B cell (primary cell): Measurements from ENCODE around the gene NEK6. TPM values are rescaled to one million over a fixed set of nuclear protein-coding genes. Genes with fewer than 3 reads are reported as not detected.

ENCODE experiments used
- ATAC-seq: fragments of 200-7000 bp; cut with Tn5 transposase; one replicate; pipeline ENCODE4 v1.10.0; 2021; ENCODE audit warnings: low read depth, mild to moderate bottlenecking, moderate number of reproducible peaks, moderate library complexity
- CTCF ChIA-PET: fragments of 350-600 bp; sonication (Branson Sonifier 250); formaldehyde crosslinking; loops from one replicate; lab custom pipeline; 2021; ENCODE audit warnings: antibody characterized with exemption, inconsistent platforms; lab: Charles Lee
- POLR2A ChIA-PET: fragments of 350-600 bp; sonication (Branson Sonifier 250); formaldehyde crosslinking; loops from one replicate; lab custom pipeline; 2021; ENCODE audit warnings: antibody characterized with exemption; lab: Charles Lee
- DNase-seq: peaks from one replicate; pipeline ENCODE4 v3.0.0; 2013
- H2AFZ ChIP-seq: 2 replicates; pipeline ENCODE4 v1.6.1; 2012; ENCODE audit warnings: mild to moderate bottlenecking, low read depth, low read length; ENCODE audit not compliant: insufficient read depth, poor library complexity, severe bottlenecking
- H3K27ac ChIP-seq, 2 donors: 1 replicate in 1 of 2; 2 replicates in 1 of 2; pipeline ENCODE4 v1.5.1; 2012 to 2013; ENCODE audit warnings: low read length in 2 of 2, mild to moderate bottlenecking in 2 of 2, moderate library complexity in 1 of 2
- H3K27me3 ChIP-seq, 4 experiments: fragments of 200-600 bp in 1 of 4; sonication (generic) in 1 of 4; replicated peaks in 1 of 4; 1 replicate in 2 of 4; 2 replicates in 2 of 4; pipeline versions ENCODE4 v1.6.1 to v1.7.0; 2013 to 2016; ENCODE audit warnings: low read length in 3 of 4, mild to moderate bottlenecking in 2 of 4, mixed read lengths in 1 of 4, moderate library complexity in 1 of 4; ENCODE audit not compliant: insufficient read depth in 4 of 4, control insufficient read depth in 3 of 4; ENCODE audit errors: control extremely low read depth in 1 of 4
- H3K36me3 ChIP-seq, 2 experiments: replicated peaks in 1 of 2; 1 replicate in 1 of 2; 2 replicates in 1 of 2; pipeline versions ENCODE4 v1.6.1 to v1.7.1; 2013; ENCODE audit warnings: low read length in 1 of 2; ENCODE audit not compliant: insufficient read depth in 2 of 2, control insufficient read depth in 1 of 2; ENCODE audit errors: control extremely low read depth in 1 of 2, extremely low read depth in 1 of 2
- H3K4me1 ChIP-seq, 2 donors: fragments of 200-600 bp in 1 of 2; sonication (generic) in 1 of 2; 1 replicate in 1 of 2; 2 replicates in 1 of 2; pipeline versions ENCODE4 v1.5.1 to v1.6.1; 2013 to 2017; ENCODE audit warnings: low read length in 2 of 2; ENCODE audit not compliant: control insufficient read depth in 2 of 2, insufficient read depth in 2 of 2
- H3K4me2 ChIP-seq: replicated peaks from 2 replicates; pipeline ENCODE3; 2012; ENCODE audit warnings: mild to moderate bottlenecking, low read depth, low read length; ENCODE audit not compliant: poor library complexity, severe bottlenecking
- H3K4me3 ChIP-seq, 5 experiments: fragments of 200-600 bp in 1 of 5; sonication (generic) in 1 of 5; 1 replicate in 3 of 5; 2 replicates in 2 of 5; pipeline versions ENCODE4 v1.5.1 to v1.7.0; 2011 to 2016; ENCODE audit warnings: low read length in 4 of 5, mild to moderate bottlenecking in 4 of 5, low read depth in 2 of 5, control low read depth in 1 of 5, moderate library complexity in 1 of 5; ENCODE audit not compliant: insufficient read depth in 1 of 5; ENCODE audit errors: control extremely low read depth in 1 of 5, extremely low read depth in 1 of 5
- H3K79me2 ChIP-seq: fragments of 200-600 bp; sonication (generic); one replicate; pipeline ENCODE4 v1.6.0; 2016; ENCODE audit warnings: low read length; ENCODE audit not compliant: control insufficient read depth, insufficient read depth
- H3K9ac ChIP-seq: fragments of 200-600 bp; sonication (generic); 2 replicates; pipeline ENCODE4 v1.6.1; 2017; ENCODE audit warnings: mild to moderate bottlenecking, low read length, moderate library complexity
- H3K9me3 ChIP-seq, 3 donors: one replicate each; pipeline versions ENCODE4 v1.6.1 to v1.7.1; 2013; ENCODE audit warnings: low read length in 2 of 3; ENCODE audit not compliant: control insufficient read depth in 2 of 3, insufficient read depth in 1 of 3; ENCODE audit errors: control extremely low read depth in 1 of 3
- H4K20me1 ChIP-seq: 2 replicates; pipeline ENCODE4 v1.6.0; 2012; ENCODE audit warnings: mild to moderate bottlenecking, low read length; ENCODE audit not compliant: insufficient read depth, control insufficient read depth, poor library complexity, severe bottlenecking
- H3K27ac Mint-ChIP-seq: one replicate; pipeline ENCODE4 v1.8.0; 2021; ENCODE audit warnings: mixed read lengths
- H3K27me3 Mint-ChIP-seq: one replicate; pipeline ENCODE4 v1.8.0; 2021; ENCODE audit warnings: mixed read lengths
- H3K4me1 Mint-ChIP-seq: one replicate; pipeline ENCODE4 v1.8.0; 2021; ENCODE audit warnings: mixed read lengths
- H3K4me3 Mint-ChIP-seq: one replicate; pipeline ENCODE4 v1.8.0; 2021; ENCODE audit warnings: mixed read lengths
- H3K9me3 Mint-ChIP-seq: one replicate; pipeline ENCODE4 v1.8.0; 2022; ENCODE audit warnings: mixed read lengths; ENCODE audit not compliant: insufficient read depth
- EZH2 ChIP-seq: IDR thresholded peaks from 2 replicates; pipeline ENCODE4 v1.6.1; 2012; ENCODE audit warnings: borderline replicate concordance, low read depth, mild to moderate bottlenecking, moderate library complexity, low read length; ENCODE audit not compliant: insufficient read depth, poor library complexity, severe bottlenecking
- WGBS: methylation state at CpG from one replicate; pipeline ENCODE4 v1.1.5; 2013; ENCODE audit warnings: missing lambda C conversion rate; ENCODE audit not compliant: insufficient coverage; 5-methylcytosine and 5-hydroxymethylcytosine counted together
- intact Hi-C: fragments of 100-400 bp; cut with micrococcal nuclease; formaldehyde crosslinking; loops from one replicate; pipeline ENCODE4 v1.10.0; 2022
- polyA plus RNA-seq: library from polyadenylated mRNA; depleted of rRNA; stranded (reverse); fragments of >200 nt; gene quantifications from 2 replicates; pipeline ENCODE4 v1.2.3, GENCODE V29; 2012
- total RNA-seq, 2 donors: library from RNA; stranded (reverse); fragments of 120-200 nt in 1 of 2; gene quantifications; 1 replicate in 1 of 2; 2 replicates in 1 of 2; pipeline versions ENCODE4 v1.2.3 to v1.2.4, GENCODE V29; 2013 to 2022
- TF ChIP-seq, protein P1 (sequence below): fragments of 200-600 bp; IDR thresholded peaks from one replicate; pipeline ENCODE4 v1.8.0; 2022; ENCODE audit warnings: antibody characterized with exemption, mild to moderate bottlenecking

Gene NEK6
- total and polyA plus RNA-seq, 2 donors (not counting 1 experiment from before 2014, with no cell fraction given): 40.0 to 63.1 TPM

DNA sequence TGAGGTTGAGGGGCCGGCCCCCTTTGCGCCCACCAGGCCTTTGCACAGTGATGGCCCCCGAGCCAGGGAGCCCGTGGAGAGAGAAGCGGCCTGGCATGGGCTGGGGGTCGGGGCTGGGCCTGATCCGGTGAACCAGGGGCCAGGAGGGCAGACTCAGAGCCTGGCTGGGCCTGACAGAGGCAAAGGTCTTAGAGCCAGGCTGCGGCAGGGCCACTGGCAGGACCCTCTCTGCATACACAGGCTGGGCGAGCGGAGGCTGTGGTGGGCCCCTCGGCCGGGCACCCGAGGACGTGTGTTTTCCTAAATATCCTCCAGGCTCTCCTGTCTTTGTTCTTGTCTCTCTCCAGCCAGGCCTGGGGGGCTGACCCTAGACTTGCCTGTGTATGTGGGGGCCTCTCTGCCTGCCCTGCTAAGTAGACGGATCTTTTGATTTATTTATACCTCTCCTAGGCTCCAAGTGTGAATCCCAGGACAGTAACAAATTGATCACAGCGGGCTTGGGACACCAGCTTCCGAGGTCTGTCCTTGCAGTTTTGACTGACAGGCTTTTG lies 933 bp downstream of the NEK6 start:
- no peak for DNase-seq
- Histone ChIP-seq H3K4me3 (peak overlapping the region; percentile 65 to 97 (median 81)), H3K9me3 (no peaks in the 10 kb centered on the region), H3K27me3 (no peaks in the 10 kb centered on the region), H3K9ac (peak overlapping the region; percentile 92), H4K20me1 (peaks cover 17% of the 10 kb centered on the region), H3K79me2 (peaks cover 54% of the 10 kb centered on the region), H3K27ac (peak overlapping the region; percentile 49 to 71), H3K36me3 (peaks cover 0 to 4% of the 10 kb centered on the region in 2 experiments), H3K4me1 (peaks cover 42 to 74% of the 10 kb centered on the region in 2 donors), H3K4me2 (peak overlapping the region; percentile 96), H2AFZ (peak overlapping the region; percentile 80)
- peak; percentile 9 for ATAC-seq
- intact Hi-C loops: loop anchor here (1.0 to 2.0 kb wide), 2 partner anchors 28 to 132 kb away; no protein-coding TSS in a partner anchor
- H3K27ac Mint-ChIP-seq: peak overlapping the region; percentile 98
- no peaks in the 10 kb centered on the region for H3K27me3 Mint-ChIP-seq
- H3K9me3 Mint-ChIP-seq: no peaks in the 10 kb centered on the region
- H3K4me3 Mint-ChIP-seq: peak overlapping the region; percentile 100
- CTCF ChIA-PET: interaction anchor here (0.9 to 1.6 kb wide), 3 partner anchors 35 to 131 kb away, joined by 4 to 12 read pairs (median 4); no protein-coding TSS in a partner anchor
- H3K4me1 Mint-ChIP-seq: peaks cover 77% of the 10 kb centered on the region
- TF ChIP-seq, protein P1, sequence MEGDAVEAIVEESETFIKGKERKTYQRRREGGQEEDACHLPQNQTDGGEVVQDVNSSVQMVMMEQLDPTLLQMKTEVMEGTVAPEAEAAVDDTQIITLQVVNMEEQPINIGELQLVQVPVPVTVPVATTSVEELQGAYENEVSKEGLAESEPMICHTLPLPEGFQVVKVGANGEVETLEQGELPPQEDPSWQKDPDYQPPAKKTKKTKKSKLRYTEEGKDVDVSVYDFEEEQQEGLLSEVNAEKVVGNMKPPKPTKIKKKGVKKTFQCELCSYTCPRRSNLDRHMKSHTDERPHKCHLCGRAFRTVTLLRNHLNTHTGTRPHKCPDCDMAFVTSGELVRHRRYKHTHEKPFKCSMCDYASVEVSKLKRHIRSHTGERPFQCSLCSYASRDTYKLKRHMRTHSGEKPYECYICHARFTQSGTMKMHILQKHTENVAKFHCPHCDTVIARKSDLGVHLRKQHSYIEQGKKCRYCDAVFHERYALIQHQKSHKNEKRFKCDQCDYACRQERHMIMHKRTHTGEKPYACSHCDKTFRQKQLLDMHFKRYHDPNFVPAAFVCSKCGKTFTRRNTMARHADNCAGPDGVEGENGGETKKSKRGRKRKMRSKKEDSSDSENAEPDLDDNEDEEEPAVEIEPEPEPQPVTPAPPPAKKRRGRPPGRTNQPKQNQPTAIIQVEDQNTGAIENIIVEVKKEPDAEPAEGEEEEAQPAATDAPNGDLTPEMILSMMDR: no peak
- TF ChIP-seq EZH2: no peak
- 4% methylated on average over 17 of the region's 17 CpGs for WGBS
- POLR2A ChIA-PET: interaction anchor here (0.7 to 2.4 kb wide), 4 partner anchors 30 to 84 kb away, joined by 3 to 19 read pairs (median 6); no protein-coding TSS in a partner anchor
